Calu3 (cell line): ENCODE results near the gene NUP210. TPM values are rescaled to one million over a fixed set of nuclear protein-coding genes. Genes with fewer than 3 reads are reported as not detected.

Source experiments
- BruUV-seq: library from RNA; stranded (reverse); fragments of 400-500 nt; replicated peaks from 2 replicates; lab custom pipeline; 2021; lab: Mats Ljungman, UMichigan
- CTCF ChIA-PET: fragments of 300-600 bp; sonication (Branson Sonifier 250); formaldehyde crosslinking; loops from one replicate; lab custom pipeline; 2022; ENCODE audit warnings: antibody characterized with exemption; lab: Charles Lee
- DNase-seq: peaks from one replicate; pipeline ENCODE4 v3.0.0; 2022
- H3K27ac Mint-ChIP-seq: one replicate; pipeline ENCODE4 v1.8.0; 2022; ENCODE audit warnings: mixed read lengths; ENCODE audit not compliant: unreplicated experiment
- H3K27me3 Mint-ChIP-seq: one replicate; pipeline ENCODE4 v1.8.0; 2022; ENCODE audit warnings: mixed read lengths; ENCODE audit not compliant: unreplicated experiment
- H3K36me3 Mint-ChIP-seq: one replicate; pipeline ENCODE4 v1.8.0; 2022; ENCODE audit warnings: mild to moderate bottlenecking, moderate library complexity, mixed read lengths; ENCODE audit not compliant: insufficient read depth, unreplicated experiment
- H3K4me1 Mint-ChIP-seq: one replicate; pipeline ENCODE4 v1.8.0; 2022; ENCODE audit warnings: mild to moderate bottlenecking, low read depth, mixed read lengths; ENCODE audit not compliant: unreplicated experiment
- H3K4me3 Mint-ChIP-seq: one replicate; pipeline ENCODE4 v1.8.0; 2022; ENCODE audit warnings: mild to moderate bottlenecking, low read depth, moderate library complexity, mixed read lengths; ENCODE audit not compliant: unreplicated experiment
- H3K9me3 Mint-ChIP-seq: one replicate; pipeline ENCODE4 v1.8.0; 2022; ENCODE audit warnings: low read depth, mixed read lengths; ENCODE audit not compliant: unreplicated experiment
- intact Hi-C: fragments of 100-400 bp; cut with micrococcal nuclease; formaldehyde crosslinking; loops from one replicate; pipeline ENCODE4 v1.10.0; 2022; ENCODE audit not compliant: unreplicated experiment
- total RNA-seq: library from RNA; stranded (reverse); gene quantifications from 2 replicates; pipeline ENCODE4 v1.2.3, GENCODE V29; 2022
- TF ChIP-seq, protein P1 (sequence below): fragments of 200-600 bp; IDR thresholded peaks from one replicate; pipeline ENCODE4 v1.8.0; 2022; ENCODE audit warnings: antibody characterized with exemption; ENCODE audit not compliant: unreplicated experiment

Gene NUP210
- total RNA-seq, 1 experiment from 2014 or later, result 76.9 TPM

DNA sequence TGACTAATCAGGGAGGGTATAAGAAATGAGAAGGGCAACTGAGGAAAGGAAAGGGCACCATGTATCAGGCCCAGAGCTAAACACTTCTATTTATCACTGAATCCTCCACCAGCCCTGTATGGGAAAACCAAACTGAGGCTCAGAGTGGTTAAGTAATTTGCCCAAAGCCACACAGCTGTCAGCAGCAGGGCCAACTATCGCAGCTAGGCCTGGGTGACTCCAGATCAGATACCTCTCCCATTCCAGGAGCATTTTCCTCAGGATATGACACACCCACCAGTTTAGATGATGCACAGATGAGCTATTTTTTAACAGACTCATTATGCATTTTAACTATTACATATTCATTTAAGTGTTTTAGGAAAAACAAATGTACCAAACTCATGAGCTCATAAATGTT lies 14.5 kb downstream of the NUP210 start:
- BruUV-seq, result no TSS peak
- CTCF ChIA-PET, result no interaction called here

DNA sequence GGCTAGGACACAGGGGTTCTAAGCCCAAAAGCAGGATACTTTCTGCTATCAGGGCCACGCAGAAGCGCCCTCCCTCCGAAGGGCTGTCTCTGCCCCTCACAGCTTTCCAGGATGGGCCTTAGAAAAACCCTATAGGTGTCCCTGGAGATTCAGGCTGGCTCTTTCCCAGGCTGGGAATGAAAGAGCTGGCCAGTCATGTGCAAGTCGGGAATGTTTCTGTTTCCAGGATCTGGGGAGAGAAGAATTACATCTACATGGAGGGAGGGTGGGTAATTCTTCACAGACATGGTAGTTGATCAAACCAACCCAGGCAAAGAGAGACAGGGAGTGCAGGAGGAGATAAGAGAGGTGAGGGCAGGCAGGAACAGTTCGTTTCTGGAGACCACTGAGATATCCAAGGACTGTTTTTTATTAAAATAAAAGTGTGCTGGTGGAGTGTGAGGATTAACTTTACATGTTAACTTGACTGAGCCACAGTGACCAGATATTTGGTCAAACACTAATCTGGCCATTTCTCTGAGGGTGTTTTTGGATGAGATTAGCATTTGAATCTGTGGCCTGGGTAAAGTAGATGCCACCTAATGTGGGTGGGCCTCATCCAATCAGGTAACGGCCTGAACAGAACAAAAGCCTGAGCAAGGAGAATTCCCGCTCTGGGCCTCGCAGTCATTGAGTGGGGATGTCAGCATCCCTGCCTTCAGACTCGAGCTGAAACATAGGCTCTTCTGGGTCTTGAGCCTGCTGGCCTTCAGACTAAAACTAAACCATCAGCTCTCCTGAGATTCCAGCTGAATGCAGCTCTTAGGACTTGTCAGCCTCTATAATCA lies 15.3 kb downstream of the NUP210 start:
- CTCF ChIA-PET, result no interaction called here
- DNase-seq, result no peak
- BruUV-seq, result no TSS peak
- H3K4me3 Mint-ChIP-seq, result no peak overlapping the region
- TF ChIP-seq, protein P1, sequence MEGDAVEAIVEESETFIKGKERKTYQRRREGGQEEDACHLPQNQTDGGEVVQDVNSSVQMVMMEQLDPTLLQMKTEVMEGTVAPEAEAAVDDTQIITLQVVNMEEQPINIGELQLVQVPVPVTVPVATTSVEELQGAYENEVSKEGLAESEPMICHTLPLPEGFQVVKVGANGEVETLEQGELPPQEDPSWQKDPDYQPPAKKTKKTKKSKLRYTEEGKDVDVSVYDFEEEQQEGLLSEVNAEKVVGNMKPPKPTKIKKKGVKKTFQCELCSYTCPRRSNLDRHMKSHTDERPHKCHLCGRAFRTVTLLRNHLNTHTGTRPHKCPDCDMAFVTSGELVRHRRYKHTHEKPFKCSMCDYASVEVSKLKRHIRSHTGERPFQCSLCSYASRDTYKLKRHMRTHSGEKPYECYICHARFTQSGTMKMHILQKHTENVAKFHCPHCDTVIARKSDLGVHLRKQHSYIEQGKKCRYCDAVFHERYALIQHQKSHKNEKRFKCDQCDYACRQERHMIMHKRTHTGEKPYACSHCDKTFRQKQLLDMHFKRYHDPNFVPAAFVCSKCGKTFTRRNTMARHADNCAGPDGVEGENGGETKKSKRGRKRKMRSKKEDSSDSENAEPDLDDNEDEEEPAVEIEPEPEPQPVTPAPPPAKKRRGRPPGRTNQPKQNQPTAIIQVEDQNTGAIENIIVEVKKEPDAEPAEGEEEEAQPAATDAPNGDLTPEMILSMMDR, result no peak
- H3K27me3 Mint-ChIP-seq, result no peaks in the 10 kb centered on the region
- intact Hi-C loops, result no loop called here
- no peaks in the 10 kb centered on the region for H3K4me1 Mint-ChIP-seq
- no peaks in the 10 kb centered on the region for H3K36me3 Mint-ChIP-seq
- H3K9me3 Mint-ChIP-seq, result peaks cover 3% of the 10 kb centered on the region
- no peak overlapping the region for H3K27ac Mint-ChIP-seq

More for the DNA sequence above, 14.5 kb downstream of the NUP210 start:
- intact Hi-C loops, result no loop called here
- no peak for DNase-seq
- H3K27ac Mint-ChIP-seq, result no peak overlapping the region
- no peaks in the 10 kb centered on the region for H3K4me1 Mint-ChIP-seq
- no peaks in the 10 kb centered on the region for H3K27me3 Mint-ChIP-seq
- no peaks in the 10 kb centered on the region for H3K36me3 Mint-ChIP-seq
- TF ChIP-seq, protein P1, result no peak
- no peak overlapping the region for H3K4me3 Mint-ChIP-seq
- H3K9me3 Mint-ChIP-seq, result peaks cover 3% of the 10 kb centered on the region

DNA sequence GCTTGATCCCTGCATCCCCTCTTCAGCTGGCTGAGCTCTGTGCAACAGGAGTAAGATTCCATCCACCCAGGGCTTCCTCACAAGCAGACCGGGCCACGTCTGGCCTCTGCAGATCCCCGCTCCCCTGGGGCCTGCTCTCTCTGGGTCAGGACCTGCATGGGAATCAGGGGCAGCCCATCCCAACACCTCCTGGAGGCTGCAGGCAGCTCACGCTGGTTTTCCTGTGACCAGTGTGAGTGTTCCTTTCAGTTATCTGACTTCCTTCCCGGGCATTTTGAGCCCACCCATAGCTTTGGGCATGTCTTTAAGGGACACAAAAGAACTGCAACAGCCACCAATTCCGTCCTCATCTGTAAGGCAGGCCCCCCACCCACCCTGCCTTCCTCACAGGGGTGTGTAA lies 16.3 kb downstream of the NUP210 start:
- TF ChIP-seq, protein P1, result no peak
- Mint-ChIP-seq H3K27me3 (no peaks in the 10 kb centered on the region), H3K4me3 (no peak overlapping the region), H3K4me1 (no peaks in the 10 kb centered on the region), H3K36me3 (no peaks in the 10 kb centered on the region), H3K9me3 (peaks cover 3% of the 10 kb centered on the region), H3K27ac (no peak overlapping the region)
- CTCF ChIA-PET, result interaction anchor here (0.9 kb wide), 1 partner anchor 930 kb away, joined by 3 read pairs; no protein-coding TSS in a partner anchor
- intact Hi-C loops, result no loop called here
- no peak for DNase-seq
- BruUV-seq, result no TSS peak

DNA sequence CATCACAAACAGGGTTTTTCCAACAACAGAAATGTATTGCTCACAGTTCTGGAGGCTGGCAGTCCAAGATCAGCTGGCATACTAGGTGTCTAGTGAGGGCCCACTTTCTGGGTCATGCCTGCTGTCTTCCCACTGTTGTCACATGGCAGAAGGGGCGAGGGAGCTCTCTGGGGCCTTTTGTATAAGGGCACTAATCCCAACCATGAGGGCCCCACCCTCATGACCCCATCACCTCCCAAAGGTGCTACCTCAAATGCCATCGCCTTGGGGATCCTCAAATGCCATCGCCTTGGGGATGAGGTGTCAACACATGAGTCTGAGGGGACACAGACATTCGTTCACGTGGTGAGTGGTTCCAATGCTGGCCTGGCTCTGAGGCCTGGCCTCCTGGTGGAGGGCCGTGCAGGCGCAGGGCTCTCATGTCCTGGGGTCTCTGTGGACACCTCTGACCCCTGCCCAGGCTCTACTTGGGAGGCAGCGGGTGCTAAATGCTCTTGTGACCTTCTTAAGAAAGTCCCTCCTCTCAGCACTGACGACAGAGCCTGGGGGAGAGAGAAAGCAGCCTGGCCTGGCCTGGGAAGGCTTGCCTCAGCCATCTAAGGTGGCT lies 16.8 kb downstream of the NUP210 start:
- intact Hi-C loops, result no loop called here
- Mint-ChIP-seq H3K4me1 (no peaks in the 10 kb centered on the region), H3K4me3 (no peak overlapping the region), H3K36me3 (no peaks in the 10 kb centered on the region), H3K27me3 (no peaks in the 10 kb centered on the region), H3K9me3 (peaks cover 3% of the 10 kb centered on the region), H3K27ac (no peak overlapping the region)
- TF ChIP-seq, protein P1, result no peak
- DNase-seq, result no peak
- BruUV-seq, result no TSS peak
- CTCF ChIA-PET, result interaction anchor here (0.9 kb wide), 1 partner anchor 931 kb away, joined by 3 read pairs; no protein-coding TSS in a partner anchor
